IMR-90 (cell line): ENCODE results near the gene RAB30. TPM values are rescaled to one million over a fixed set of nuclear protein-coding genes. Genes with fewer than 3 reads are reported as not detected.

ENCODE experiments used
- ATAC-seq: fragments of 200-7000 bp; cut with Tn5 transposase; 2 replicates; pipeline ENCODE4 v1.9.1; 2020; ENCODE audit warnings: low read depth, mild to moderate bottlenecking, moderate library complexity
- BruUV-seq: library from RNA; stranded (reverse); fragments of 400-500 nt; replicated peaks from 2 replicates; lab custom pipeline; 2021; lab: Mats Ljungman, UMichigan
- CTCF ChIA-PET: fragments of 300-600 bp; formaldehyde crosslinking; extraction: SDS; loops from one replicate; lab custom pipeline; 2021; ENCODE audit warnings: antibody characterized with exemption; lab: Yijun Ruan, JAX
- POLR2A ChIA-PET: fragments of 300-600 bp; sonication (Branson Sonifier 250); formaldehyde crosslinking; loops from one replicate; lab custom pipeline; 2022; ENCODE audit warnings: antibody characterized with exemption; ENCODE audit not compliant: unreplicated experiment; lab: Charles Lee
- DNase-seq: peaks from one replicate; pipeline ENCODE4 v3.0.0; 2013
- H2AFZ ChIP-seq: replicated peaks from 2 replicates; pipeline ENCODE3; 2013; ENCODE audit warnings: low read length, mild to moderate bottlenecking; ENCODE audit not compliant: poor library complexity
- H2AK5ac ChIP-seq: 2 replicates; pipeline ENCODE4 v1.6.1; 2013; ENCODE audit warnings: low read depth, low read length, inconsistent platforms
- H2AK9ac ChIP-seq: replicated peaks from 2 replicates; pipeline ENCODE3; 2013; ENCODE audit warnings: mild to moderate bottlenecking, low read depth, low read length, moderate library complexity; ENCODE audit not compliant: poor library complexity
- H2BK120ac ChIP-seq: 2 replicates; pipeline ENCODE4 v1.6.1; 2013; ENCODE audit warnings: low read depth, low read length, inconsistent platforms
- H2BK15ac ChIP-seq: 3 replicates; pipeline ENCODE4 v1.6.1; 2013; ENCODE audit warnings: low read depth, low read length, inconsistent platforms
- H2BK20ac ChIP-seq: 2 replicates; pipeline ENCODE4 v1.6.1; 2013; ENCODE audit warnings: low read depth, mild to moderate bottlenecking, inconsistent platforms, low read length, moderate library complexity
- H2BK5ac ChIP-seq: 2 replicates; pipeline ENCODE4 v1.6.1; 2013; ENCODE audit warnings: mild to moderate bottlenecking, low read depth, low read length, inconsistent platforms; ENCODE audit not compliant: poor library complexity, severe bottlenecking
- H3K14ac ChIP-seq: replicated peaks from 2 replicates; pipeline ENCODE4 v1.6.1; 2013; ENCODE audit warnings: low read depth, low read length, inconsistent platforms
- H3K18ac ChIP-seq: 2 replicates; pipeline ENCODE4 v1.6.1; 2013; ENCODE audit warnings: low read depth, low read length, control low read depth
- H3K23ac ChIP-seq: 2 replicates; pipeline ENCODE4 v1.6.1; 2013; ENCODE audit warnings: low read depth, low read length, inconsistent platforms
- H3K27ac ChIP-seq: 2 replicates; pipeline ENCODE4 v1.5.1; 2013; ENCODE audit warnings: mild to moderate bottlenecking, control low read depth, low read length; ENCODE audit not compliant: insufficient read depth
- H3K27me3 ChIP-seq: 2 replicates; pipeline ENCODE4 v1.6.1; 2013; ENCODE audit warnings: low read length; ENCODE audit not compliant: control insufficient read depth, insufficient read depth
- H3K36me3 ChIP-seq: 2 replicates; pipeline ENCODE4 v1.6.1; 2013; ENCODE audit warnings: low read length, mixed read lengths; ENCODE audit not compliant: control insufficient read depth, insufficient read depth
- H3K4ac ChIP-seq: 2 replicates; pipeline ENCODE4 v1.6.1; 2013; ENCODE audit warnings: low read depth, low read length, inconsistent platforms
- H3K4me1 ChIP-seq: 2 replicates; pipeline ENCODE4 v1.6.1; 2013; ENCODE audit warnings: low read length, mixed read lengths; ENCODE audit not compliant: control insufficient read depth, insufficient read depth
- H3K4me2 ChIP-seq: 2 replicates; pipeline ENCODE4 v1.6.1; 2013; ENCODE audit warnings: low read depth, mild to moderate bottlenecking, control low read depth, low read length, moderate library complexity
- H3K4me3 ChIP-seq: 2 replicates; pipeline ENCODE4 v1.5.1; 2013; ENCODE audit warnings: low read depth, mild to moderate bottlenecking, control low read depth, low read length, moderate library complexity; ENCODE audit not compliant: insufficient read depth
- H3K56ac ChIP-seq: 2 replicates; pipeline ENCODE4 v1.6.1; 2013; ENCODE audit warnings: low read length, inconsistent platforms; ENCODE audit not compliant: insufficient read depth; ENCODE audit errors: extremely low read depth
- H3K79me1 ChIP-seq, 2 experiments: 2 replicates each; pipeline ENCODE4 v1.6.1; 2013; ENCODE audit warnings: low read length in 2 of 2, inconsistent platforms in 1 of 2, low read depth in 1 of 2
- H3K9ac ChIP-seq: 2 replicates; pipeline ENCODE4 v1.6.1; 2013; ENCODE audit warnings: low read depth, low read length, control low read depth
- H3K9me1 ChIP-seq: 2 replicates; pipeline ENCODE4 v1.6.1; 2013; ENCODE audit warnings: low read length, inconsistent platforms; ENCODE audit not compliant: insufficient read depth
- H3K9me3 ChIP-seq: 2 replicates; pipeline ENCODE4 v1.6.1; 2013; ENCODE audit warnings: low read length; ENCODE audit not compliant: control insufficient read depth, insufficient read depth
- H4K20me1 ChIP-seq: 2 replicates; pipeline ENCODE4 v1.6.1; 2013; ENCODE audit warnings: low read length, inconsistent platforms; ENCODE audit not compliant: insufficient read depth
- H4K5ac ChIP-seq: 2 replicates; pipeline ENCODE4 v1.6.1; 2013; ENCODE audit warnings: mild to moderate bottlenecking, low read depth, low read length, control low read depth
- H4K8ac ChIP-seq, 2 experiments: 2 replicates each; pipeline ENCODE4 v1.6.1; 2013; ENCODE audit warnings: low read depth in 2 of 2, low read length in 2 of 2, control low read depth in 1 of 2, inconsistent platforms in 1 of 2
- H4K91ac ChIP-seq: 2 replicates; pipeline ENCODE4 v1.6.1; 2013; ENCODE audit warnings: low read depth, low read length, inconsistent platforms; ENCODE audit not compliant: insufficient read depth
- CEBPB ChIP-seq: IDR thresholded peaks from 2 replicates; pipeline ENCODE4 v1.6.1; 2012; ENCODE audit warnings: low read depth, low read length, improper control_type of control experiment
- CHD1 ChIP-seq: IDR thresholded peaks from 2 replicates; pipeline ENCODE4 v1.6.1; 2012; ENCODE audit warnings: low read depth, low read length, improper control_type of control experiment
- MAFK ChIP-seq: IDR thresholded peaks from 2 replicates; pipeline ENCODE4 v1.6.1; 2012; ENCODE audit warnings: low read depth, low read length, improper control_type of control experiment
- NFE2L2 ChIP-seq: fragments of 150-350 bp; IDR thresholded peaks from 2 replicates; pipeline ENCODE4 v1.6.1; 2016; ENCODE audit warnings: low read depth, mild to moderate bottlenecking, low read length
- POLR2A ChIP-seq: IDR thresholded peaks from 2 replicates; pipeline ENCODE4 v1.6.1; 2012; ENCODE audit warnings: mild to moderate bottlenecking, low read depth, low read length
- RCOR1 ChIP-seq: IDR thresholded peaks from 2 replicates; pipeline ENCODE4 v1.6.1; 2012; ENCODE audit warnings: mild to moderate bottlenecking, low read length, improper control_type of control experiment; ENCODE audit not compliant: insufficient replicate concordance
- RFX5 ChIP-seq: IDR thresholded peaks from 2 replicates; pipeline ENCODE4 v1.8.0; 2012; ENCODE audit warnings: low read depth, mild to moderate bottlenecking, low read length, moderate library complexity
- SMC3 ChIP-seq: fragments of 150-350 bp; IDR thresholded peaks from 2 replicates; pipeline ENCODE4 v1.6.1; 2016; ENCODE audit warnings: low read depth, mild to moderate bottlenecking, antibody characterized with exemption, low read length, moderate library complexity
- USF2 ChIP-seq: fragments of 150-350 bp; IDR thresholded peaks from 2 replicates; pipeline ENCODE4 v1.6.1; 2017; ENCODE audit warnings: mild to moderate bottlenecking, antibody characterized with exemption, low read length, low read depth
- WGBS, 2 experiments: methylation state at CpG; one replicate each; pipeline versions ENCODE4 v1.1.5 to v1.1.7; 2013; ENCODE audit warnings: missing lambda C conversion rate in 2 of 2; ENCODE audit not compliant: insufficient read length in 1 of 2; ENCODE audit errors: extremely low coverage in 2 of 2; 5-methylcytosine and 5-hydroxymethylcytosine counted together
- dilution Hi-C: fragments of 300-500 bp; cut with HindIII; formaldehyde crosslinking; loops from one replicate; pipeline ENCODE4 v1.14.3; 2018; ENCODE audit warnings: low sequenced_read_pairs; ENCODE audit not compliant: unreplicated experiment
- in situ Hi-C: fragments of 300-500 bp; cut with MboI; formaldehyde crosslinking; loops from 3 replicates; pipeline ENCODE4 v1.14.3; 2019; ENCODE audit warnings: low sequenced_read_pairs, inconsistent platforms, mixed read lengths
- intact Hi-C: fragments of 100-400 bp; cut with micrococcal nuclease; formaldehyde crosslinking; loops from 2 replicates; pipeline ENCODE4 v1.10.0; 2022
- polyA plus RNA-seq, 3 experiments: library from polyadenylated mRNA; depleted of rRNA; stranded (reverse); fragments of >200 nt; gene quantifications; 2 replicates each; pipeline ENCODE4 v1.2.3, GENCODE V29; 2012; ENCODE audit warnings: low replicate concordance in 1 of 3
- total RNA-seq: library from RNA; depleted of rRNA; stranded (reverse); fragments of >200 nt; gene quantifications from 2 replicates; pipeline ENCODE4 v1.2.3, GENCODE V29; 2012
- TF ChIP-seq, protein P1 (sequence below): conservative IDR thresholded peaks from 2 replicates; pipeline ENCODE4 v1.5.1; 2012; ENCODE audit warnings: mild to moderate bottlenecking, low read depth, low read length, improper control_type of control experiment

The RAB30 gene
- total and polyA plus RNA-seq, 2 of the 4 experiments (the other 2 are of a cell fraction) = 7.2 to 25.6 TPM

- Histone ChIP-seq H2AFZ (no peak overlapping the region), H3K9me1 (no peaks in the 10 kb centered on the region), H3K4me1 (peaks cover 12% of the 10 kb centered on the region), H3K9ac (no peak overlapping the region), H3K56ac (no peak overlapping the region), H3K27ac (no peak overlapping the region), H4K91ac (no peak overlapping the region), H3K14ac (no peak overlapping the region), H3K4ac (no peak overlapping the region), H3K4me2 (no peak overlapping the region), H2BK5ac (no peak overlapping the region), H2BK20ac (no peak overlapping the region), H3K36me3 (no peaks in the 10 kb centered on the region), H2AK9ac (no peak overlapping the region), H4K20me1 (no peaks in the 10 kb centered on the region; the same call in 1 of the 2 replicates), H3K79me1 (no peaks in the 10 kb centered on the region), H4K5ac (no peak overlapping the region), H2AK5ac (no peak overlapping the region), H3K18ac (no peak overlapping the region), H3K23ac (no peak overlapping the region), H3K4me3 (no peak overlapping the region), H2BK120ac (no peak overlapping the region), H2BK15ac (no peak overlapping the region), H3K9me3 (peaks cover under 1% of the 10 kb centered on the region; the same call in 1 of the 2 replicates), H4K8ac (no peak overlapping the region), H3K27me3 (peaks cover 3% of the 10 kb centered on the region)
- TF ChIP-seq RFX5 = no peak
- TF ChIP-seq NFE2L2 = no peak
- TF ChIP-seq CEBPB = no peak
- TF ChIP-seq POLR2A = no peak
- TF ChIP-seq, protein P1, sequence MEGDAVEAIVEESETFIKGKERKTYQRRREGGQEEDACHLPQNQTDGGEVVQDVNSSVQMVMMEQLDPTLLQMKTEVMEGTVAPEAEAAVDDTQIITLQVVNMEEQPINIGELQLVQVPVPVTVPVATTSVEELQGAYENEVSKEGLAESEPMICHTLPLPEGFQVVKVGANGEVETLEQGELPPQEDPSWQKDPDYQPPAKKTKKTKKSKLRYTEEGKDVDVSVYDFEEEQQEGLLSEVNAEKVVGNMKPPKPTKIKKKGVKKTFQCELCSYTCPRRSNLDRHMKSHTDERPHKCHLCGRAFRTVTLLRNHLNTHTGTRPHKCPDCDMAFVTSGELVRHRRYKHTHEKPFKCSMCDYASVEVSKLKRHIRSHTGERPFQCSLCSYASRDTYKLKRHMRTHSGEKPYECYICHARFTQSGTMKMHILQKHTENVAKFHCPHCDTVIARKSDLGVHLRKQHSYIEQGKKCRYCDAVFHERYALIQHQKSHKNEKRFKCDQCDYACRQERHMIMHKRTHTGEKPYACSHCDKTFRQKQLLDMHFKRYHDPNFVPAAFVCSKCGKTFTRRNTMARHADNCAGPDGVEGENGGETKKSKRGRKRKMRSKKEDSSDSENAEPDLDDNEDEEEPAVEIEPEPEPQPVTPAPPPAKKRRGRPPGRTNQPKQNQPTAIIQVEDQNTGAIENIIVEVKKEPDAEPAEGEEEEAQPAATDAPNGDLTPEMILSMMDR = no peak
- no peak for TF ChIP-seq USF2
- TF ChIP-seq MAFK = no peak
- no peak for TF ChIP-seq RCOR1
- no peak for TF ChIP-seq SMC3
- no peak for TF ChIP-seq CHD1
- CTCF ChIA-PET = no interaction called here
- BruUV-seq = no TSS peak
- intact Hi-C loops = no loop called here
- dilution Hi-C loops = no loop called here
- POLR2A ChIA-PET = no interaction called here
- in situ Hi-C loops = no loop called here
- ATAC-seq (no peak), DNase-seq (no peak)
- no CpG with 5 or more reads among the region's 3 CpGs for WGBS, 2 experiments
Measured at GRCh38 chr11:83115026-83115425, 43.3 kb upstream of the RAB30 start.
